NCI-H128 (cell line): ENCODE results near the gene PIK3CG.
"Not testable (repeated sequence)": the region's sequence is repeated elsewhere in the genome, so short reads cannot be mapped to it uniquely, and the experiment has no call there.

ENCODE experiments used
- DNase-seq: peaks from one replicate; lab custom pipeline; 2025; ENCODE audit not compliant: unreplicated experiment; lab: John Stamatoyannopoulos, UW

The PIK3CG gene

GRCh38 chr7:106936236-106936635, 71.2 kb downstream of the PIK3CG start:
- no peak for DNase-seq

GRCh38 chr7:106938122-106938521, 73.0 kb downstream of the PIK3CG start:
- not testable (repeated sequence) for DNase-seq

GRCh38 chr7:106938803-106939202, 73.7 kb downstream of the PIK3CG start:
- no peak for DNase-seq

- no peak for DNase-seq
Observed at GRCh38 chr7:106944035-106944665, 79.1 kb downstream of the PIK3CG start.

- DNase-seq, result peak; percentile 49
Observed at GRCh38 chr7:106947244-106947728, 82.2 kb downstream of the PIK3CG start.

- DNase-seq, result no peak
Observed at GRCh38 chr7:106952001-106952657, 87.0 kb downstream of the PIK3CG start.

GRCh38 chr7:106952658-106953231, 87.7 kb downstream of the PIK3CG start:
- no peak for DNase-seq

- DNase-seq, result no peak
Observed at GRCh38 chr7:106954840-106955239, 89.8 kb downstream of the PIK3CG start.

- DNase-seq, result not testable (repeated sequence)
Observed at GRCh38 chr7:106955857-106956256, 90.8 kb downstream of the PIK3CG start.
